GM10248 (cell line): ENCODE measurements around the gene SDC1.

ENCODE experiments used
- CTCF ChIA-PET: fragments of 300-600 bp; sonication (Branson Sonifier 250); formaldehyde crosslinking; extraction: SDS; loops from one replicate; lab custom pipeline; 2021; ENCODE audit warnings: antibody characterized with exemption; lab: Yijun Ruan, JAX
- POLR2A ChIA-PET: fragments of 350-650 bp; sonication (Branson Sonifier 250); formaldehyde crosslinking; extraction: SDS; loops from one replicate; lab custom pipeline; 2020; ENCODE audit warnings: antibody characterized with exemption; lab: Yijun Ruan, JAX
- DNase-seq: peaks from one replicate; pipeline ENCODE4 v3.0.0; 2012; ENCODE audit errors: extremely low spot score
- TF ChIP-seq, protein P1 (sequence below): IDR thresholded peaks from 2 replicates; pipeline ENCODE4 v1.5.1; 2012; ENCODE audit warnings: mild to moderate bottlenecking, low read depth; ENCODE audit errors: extremely low read depth, missing control alignments, control extremely low read depth

Gene SDC1

DNA sequence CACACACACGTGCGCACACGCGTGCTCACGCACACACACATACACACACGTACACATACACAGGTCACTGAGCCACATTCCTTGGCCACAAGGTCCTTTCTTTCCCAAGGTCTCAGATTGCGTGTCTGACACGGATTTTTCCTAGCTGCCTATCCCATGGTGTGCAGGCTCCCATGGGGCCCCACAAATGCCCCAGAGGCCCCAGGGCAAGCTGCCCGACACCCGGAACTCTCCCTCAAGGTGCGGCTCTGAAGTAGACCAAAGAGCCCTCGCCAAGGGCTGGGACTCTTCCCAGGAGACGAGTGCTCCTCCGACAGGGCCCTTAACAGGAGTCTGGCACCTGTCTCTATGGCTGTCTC is 46.7 kb downstream of the SDC1 start:
- ChIA-PET CTCF (interaction anchor here (0.9 to 1.5 kb wide), 6 partner anchors 9 to 120 kb away, joined by 3 to 4 read pairs (median 3); no protein-coding TSS in a partner anchor), POLR2A (no interaction called here)
- DNase-seq, result no peak
- TF ChIP-seq, protein P1, sequence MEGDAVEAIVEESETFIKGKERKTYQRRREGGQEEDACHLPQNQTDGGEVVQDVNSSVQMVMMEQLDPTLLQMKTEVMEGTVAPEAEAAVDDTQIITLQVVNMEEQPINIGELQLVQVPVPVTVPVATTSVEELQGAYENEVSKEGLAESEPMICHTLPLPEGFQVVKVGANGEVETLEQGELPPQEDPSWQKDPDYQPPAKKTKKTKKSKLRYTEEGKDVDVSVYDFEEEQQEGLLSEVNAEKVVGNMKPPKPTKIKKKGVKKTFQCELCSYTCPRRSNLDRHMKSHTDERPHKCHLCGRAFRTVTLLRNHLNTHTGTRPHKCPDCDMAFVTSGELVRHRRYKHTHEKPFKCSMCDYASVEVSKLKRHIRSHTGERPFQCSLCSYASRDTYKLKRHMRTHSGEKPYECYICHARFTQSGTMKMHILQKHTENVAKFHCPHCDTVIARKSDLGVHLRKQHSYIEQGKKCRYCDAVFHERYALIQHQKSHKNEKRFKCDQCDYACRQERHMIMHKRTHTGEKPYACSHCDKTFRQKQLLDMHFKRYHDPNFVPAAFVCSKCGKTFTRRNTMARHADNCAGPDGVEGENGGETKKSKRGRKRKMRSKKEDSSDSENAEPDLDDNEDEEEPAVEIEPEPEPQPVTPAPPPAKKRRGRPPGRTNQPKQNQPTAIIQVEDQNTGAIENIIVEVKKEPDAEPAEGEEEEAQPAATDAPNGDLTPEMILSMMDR, result no peak

DNA sequence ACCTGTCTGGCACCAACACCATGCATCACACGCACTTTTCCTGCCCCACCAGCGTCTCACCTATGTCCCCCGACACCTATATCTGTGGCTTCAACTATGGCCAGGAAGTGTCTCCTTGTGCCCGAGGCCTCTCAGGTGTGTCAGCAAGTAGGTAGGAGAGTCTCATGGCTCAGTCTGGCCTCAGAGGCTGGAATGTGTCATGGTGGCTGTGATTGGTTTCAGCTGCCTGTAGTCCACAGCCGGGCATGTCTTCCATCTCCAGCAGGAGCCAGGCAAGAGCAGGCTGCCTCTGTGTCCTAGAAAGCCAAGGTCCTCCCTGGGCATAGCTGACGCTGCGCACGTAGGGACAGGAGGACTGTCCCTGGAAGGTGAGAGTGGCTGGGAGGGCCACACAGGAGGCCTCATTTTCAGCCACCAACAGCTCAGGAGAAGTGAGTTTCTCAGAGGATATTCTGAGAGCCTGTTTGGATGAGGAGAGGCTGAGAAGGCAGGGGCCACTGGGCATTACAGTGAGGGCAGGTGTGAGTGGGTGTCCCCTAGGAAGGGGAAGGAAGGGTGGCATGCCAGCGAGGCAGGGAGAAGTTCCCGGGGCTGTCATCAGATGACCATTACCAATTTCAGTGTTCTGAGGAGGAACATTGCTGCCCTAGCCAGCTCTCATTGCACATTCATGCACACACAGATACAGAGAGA is 47.2 kb downstream of the SDC1 start:
- ChIA-PET POLR2A (no interaction called here), CTCF (interaction anchor here (0.9 to 1.5 kb wide), 6 partner anchors 10 to 121 kb away, joined by 3 to 4 read pairs (median 3); no protein-coding TSS in a partner anchor)
- TF ChIP-seq, protein P1, result no peak
- DNase-seq, result no peak

DNA sequence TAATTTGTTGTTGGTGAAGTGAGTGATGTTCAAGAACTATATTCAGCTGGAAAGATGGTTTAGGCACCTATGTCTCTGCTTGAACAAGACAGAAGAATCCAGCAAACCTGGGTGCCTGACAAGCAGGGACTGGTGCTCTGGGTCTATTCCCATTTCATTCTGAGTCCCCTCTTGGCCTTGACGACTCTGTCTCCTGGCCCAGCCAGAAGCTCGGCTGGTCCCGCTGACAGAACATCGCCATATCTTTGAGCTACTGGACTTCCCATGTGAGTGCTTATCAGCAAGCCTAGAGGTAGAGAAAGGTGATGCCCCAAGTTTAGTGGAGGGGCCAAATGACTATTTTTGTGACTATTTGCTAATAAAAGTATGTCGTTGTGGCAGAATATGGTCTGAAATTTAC is 48.2 kb downstream of the SDC1 start:
- POLR2A ChIA-PET, result no interaction called here
- CTCF ChIA-PET, result interaction anchor here (1.2 to 1.5 kb wide), 2 partner anchors 9 to 31 kb away, joined by 4 read pairs; no protein-coding TSS in a partner anchor
- no peak for DNase-seq
- TF ChIP-seq, protein P1, result no peak

DNA sequence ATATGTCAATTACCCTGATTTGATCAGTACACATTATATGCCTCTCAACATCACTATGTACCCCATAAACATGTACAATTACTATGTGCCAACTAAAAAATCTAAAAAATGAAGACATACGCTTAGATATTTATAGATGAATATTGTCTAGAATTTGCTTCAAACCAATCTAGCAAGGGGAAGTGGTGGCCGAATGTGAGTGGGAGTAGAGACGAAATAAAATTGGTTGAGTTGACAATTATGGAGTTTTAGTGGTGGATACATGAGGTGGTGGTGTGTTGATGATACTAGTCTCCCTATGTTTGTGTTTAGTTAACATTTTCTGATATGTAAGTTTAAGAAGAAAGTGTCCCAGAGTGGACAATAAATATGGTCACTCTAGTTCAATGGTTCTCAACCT is 49.0 kb downstream of the SDC1 start:
- DNase-seq, result no peak
- CTCF ChIA-PET, result interaction anchor here (1.2 kb wide), 1 partner anchor 32 kb away, joined by 4 read pairs; no protein-coding TSS in a partner anchor
- POLR2A ChIA-PET, result no interaction called here
- TF ChIP-seq, protein P1, result no peak

DNA sequence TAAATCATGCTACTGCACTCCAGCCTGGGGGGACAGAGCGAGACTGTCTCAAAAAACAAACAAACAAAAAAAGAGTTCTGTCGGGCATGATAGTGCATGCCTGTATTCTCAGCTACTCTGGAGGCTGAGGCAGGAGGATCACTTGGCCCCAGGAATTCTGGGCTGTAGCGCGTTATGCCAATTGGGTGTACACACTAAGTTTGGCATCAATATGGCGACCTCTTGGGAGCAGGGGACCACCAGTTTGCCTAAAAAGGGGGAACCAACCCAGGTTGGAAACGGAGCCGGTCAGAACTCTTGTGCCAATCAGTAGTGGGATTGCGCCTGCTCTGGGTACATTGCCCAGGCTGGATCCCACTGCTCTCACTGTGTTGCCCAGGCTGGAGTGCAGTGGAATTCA is 49.7 kb downstream of the SDC1 start:
- POLR2A ChIA-PET, result no interaction called here
- TF ChIP-seq, protein P1, result no peak
- DNase-seq, result no peak
- CTCF ChIA-PET, result interaction anchor here (2.0 kb wide), 1 partner anchor 39 kb away, joined by 7 read pairs; no protein-coding TSS in a partner anchor

DNA sequence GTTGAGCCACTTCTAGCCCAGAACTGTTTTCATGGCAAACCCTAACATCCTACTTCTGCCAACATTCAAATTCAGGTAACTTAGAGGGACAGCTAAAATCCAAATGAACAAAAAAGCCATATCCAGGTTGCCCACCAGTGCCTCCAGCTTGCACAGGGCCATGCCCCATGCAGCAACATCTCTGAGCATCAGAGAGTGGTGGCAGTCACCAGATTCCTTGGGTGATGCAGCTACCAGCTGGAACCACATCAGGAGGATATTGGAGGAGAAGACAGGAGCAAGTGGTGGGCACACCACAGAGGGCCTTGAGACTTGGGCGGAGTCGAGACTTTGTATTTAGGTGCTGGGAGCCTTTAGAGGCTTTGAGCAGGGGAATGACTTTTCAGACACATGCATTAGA is 50.5 kb downstream of the SDC1 start:
- POLR2A ChIA-PET, result no interaction called here
- CTCF ChIA-PET, result interaction anchor here (2.0 kb wide), 1 partner anchor 38 kb away, joined by 7 read pairs; no protein-coding TSS in a partner anchor
- DNase-seq, result no peak

More for the DNA sequence above, 50.5 kb downstream of the SDC1 start:
- TF ChIP-seq, protein P1, result no peak
